PC-3 (cell line): ENCODE data around the gene FSTL4.

Experiments
- EZH2 ChIP-seq: fragments of 300-600 bp; sonication (generic); IDR thresholded peaks from one replicate; pipeline ENCODE4 v1.6.1; 2017; ENCODE audit warnings: antibody characterized with exemption, mild to moderate bottlenecking, low read length; ENCODE audit not compliant: unreplicated experiment
- EZH2phosphoT487 ChIP-seq: fragments of 300-600 bp; sonication (generic); IDR thresholded peaks from 2 replicates; pipeline ENCODE4 v1.6.1; 2018; ENCODE audit warnings: mild to moderate bottlenecking, antibody characterized with exemption, low read length, borderline replicate concordance
- TF ChIP-seq, protein P1 (sequence below): fragments of 300-600 bp; sonication (generic); conservative IDR thresholded peaks from 2 replicates; pipeline ENCODE4 v1.5.1; 2017; ENCODE audit warnings: antibody characterized with exemption, low read depth, mild to moderate bottlenecking, low read length

DNA sequence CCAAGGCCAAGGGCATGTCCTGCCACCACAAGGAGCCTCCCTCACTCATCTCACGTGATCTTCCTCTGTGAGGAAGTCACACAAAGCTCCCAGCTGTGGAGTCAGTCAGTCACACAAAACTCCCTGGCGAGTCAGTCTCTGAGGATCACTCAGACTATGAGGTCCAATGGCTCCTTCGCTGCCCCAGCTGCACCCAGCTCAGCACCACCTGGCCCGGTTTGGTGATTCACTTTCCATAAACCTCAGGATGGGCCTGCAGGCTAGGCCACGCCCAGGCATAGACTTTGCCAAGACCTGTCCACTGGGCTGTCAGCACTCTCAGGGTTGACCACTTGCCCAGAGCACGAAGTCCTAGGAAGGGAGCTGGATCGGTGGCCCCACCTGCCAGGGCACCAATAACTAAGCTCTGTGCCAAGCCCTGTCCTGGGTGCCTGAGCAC lies 326.7 kb downstream of the FSTL4 start:
- TF ChIP-seq EZH2 (no peak), EZH2phosphoT487 (no peak)
- TF ChIP-seq, protein P1, sequence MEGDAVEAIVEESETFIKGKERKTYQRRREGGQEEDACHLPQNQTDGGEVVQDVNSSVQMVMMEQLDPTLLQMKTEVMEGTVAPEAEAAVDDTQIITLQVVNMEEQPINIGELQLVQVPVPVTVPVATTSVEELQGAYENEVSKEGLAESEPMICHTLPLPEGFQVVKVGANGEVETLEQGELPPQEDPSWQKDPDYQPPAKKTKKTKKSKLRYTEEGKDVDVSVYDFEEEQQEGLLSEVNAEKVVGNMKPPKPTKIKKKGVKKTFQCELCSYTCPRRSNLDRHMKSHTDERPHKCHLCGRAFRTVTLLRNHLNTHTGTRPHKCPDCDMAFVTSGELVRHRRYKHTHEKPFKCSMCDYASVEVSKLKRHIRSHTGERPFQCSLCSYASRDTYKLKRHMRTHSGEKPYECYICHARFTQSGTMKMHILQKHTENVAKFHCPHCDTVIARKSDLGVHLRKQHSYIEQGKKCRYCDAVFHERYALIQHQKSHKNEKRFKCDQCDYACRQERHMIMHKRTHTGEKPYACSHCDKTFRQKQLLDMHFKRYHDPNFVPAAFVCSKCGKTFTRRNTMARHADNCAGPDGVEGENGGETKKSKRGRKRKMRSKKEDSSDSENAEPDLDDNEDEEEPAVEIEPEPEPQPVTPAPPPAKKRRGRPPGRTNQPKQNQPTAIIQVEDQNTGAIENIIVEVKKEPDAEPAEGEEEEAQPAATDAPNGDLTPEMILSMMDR = no peak
